Stimulated activated CD4-positive, alpha-beta T cell treated with anti-CD3 and anti-CD28 coated beads, Interleukin-1b, Interleukin-23, amount 100 ng/mL, for 24 hours (primary cell): ENCODE data around the gene MPZL3.

Experiments used
- DNase-seq, 4 experiments: peaks; one replicate each; pipeline ENCODE4 v3.0.0-alpha.2; 2020; ENCODE audit warnings: low read depth in 4 of 4, low spot score in 1 of 4

MPZL3 gene, protein sequence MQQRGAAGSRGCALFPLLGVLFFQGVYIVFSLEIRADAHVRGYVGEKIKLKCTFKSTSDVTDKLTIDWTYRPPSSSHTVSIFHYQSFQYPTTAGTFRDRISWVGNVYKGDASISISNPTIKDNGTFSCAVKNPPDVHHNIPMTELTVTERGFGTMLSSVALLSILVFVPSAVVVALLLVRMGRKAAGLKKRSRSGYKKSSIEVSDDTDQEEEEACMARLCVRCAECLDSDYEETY

DNA sequence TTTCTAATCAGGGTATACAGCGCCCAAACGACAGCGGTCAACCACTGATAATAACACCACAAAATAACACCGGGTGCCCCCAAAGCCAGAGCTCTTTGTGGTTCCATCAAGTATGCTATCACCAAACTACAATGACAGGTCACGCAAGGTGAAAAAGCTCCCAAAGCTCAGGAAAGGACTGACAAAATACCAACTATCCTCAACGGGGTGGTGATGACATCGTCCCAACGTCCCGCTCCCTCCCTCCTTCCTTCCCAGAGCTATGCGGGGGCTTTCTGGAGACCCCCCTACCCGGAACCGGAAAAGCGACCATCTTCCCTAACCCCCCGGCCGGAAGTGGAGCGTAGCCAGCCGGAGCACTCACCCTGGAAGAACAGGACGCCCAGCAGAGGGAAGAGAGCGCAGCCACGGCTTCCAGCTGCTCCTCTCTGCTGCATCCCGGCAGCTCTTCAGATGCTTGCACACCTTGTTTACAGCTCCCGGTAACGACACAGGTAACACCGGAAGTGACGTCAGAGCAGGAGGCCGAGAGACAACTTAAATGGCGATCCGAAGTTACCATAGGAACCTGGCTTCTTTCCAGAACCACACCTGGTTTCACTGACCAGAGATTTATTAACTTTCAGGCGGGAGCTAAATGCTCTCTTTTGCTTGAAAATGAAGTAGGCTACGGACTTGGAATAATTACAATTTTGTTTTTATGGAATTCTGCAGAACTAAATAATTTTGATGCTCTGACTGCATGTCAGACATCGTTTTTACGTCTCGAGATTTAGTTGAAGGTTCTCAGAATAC is at the start of gene MPZL3:
MPZL3 (minus strand) TSS at position 508 of the 795 bp plus-strand sequence; CDS start at position 437, 71 bp downstream.
- peak; percentile 66 to 82 (median 69) for DNase-seq

DNA sequence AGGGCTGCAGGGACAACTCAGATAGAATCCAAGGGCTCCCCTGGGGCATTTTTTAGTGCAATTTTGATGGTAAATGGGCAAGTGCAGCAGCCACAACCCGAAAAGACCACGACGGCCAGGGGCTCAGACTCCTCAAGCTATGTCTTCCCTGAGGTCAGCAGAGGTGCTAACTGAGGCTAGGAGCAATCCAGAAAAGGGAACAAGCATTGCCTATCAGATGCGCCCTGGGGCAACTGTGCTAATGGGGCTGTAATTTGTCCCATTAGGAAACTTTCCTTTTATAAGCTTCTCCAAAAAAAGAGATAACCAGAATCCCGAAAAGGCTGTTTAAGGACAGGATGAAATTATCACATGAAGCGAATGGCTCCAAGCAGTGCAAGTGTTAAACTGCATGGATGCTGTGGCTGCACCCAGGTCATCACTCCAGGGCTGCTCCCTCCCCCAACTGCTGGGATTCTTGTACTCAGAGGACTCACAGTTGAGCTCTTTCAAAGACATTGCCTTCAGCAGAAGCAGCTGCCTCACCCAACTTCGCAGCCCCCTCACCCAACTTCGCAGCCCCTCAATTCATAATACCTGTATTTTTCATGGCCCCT is 49.5 kb upstream of the MPZL3 start:
- DNase-seq = no peak

DNA sequence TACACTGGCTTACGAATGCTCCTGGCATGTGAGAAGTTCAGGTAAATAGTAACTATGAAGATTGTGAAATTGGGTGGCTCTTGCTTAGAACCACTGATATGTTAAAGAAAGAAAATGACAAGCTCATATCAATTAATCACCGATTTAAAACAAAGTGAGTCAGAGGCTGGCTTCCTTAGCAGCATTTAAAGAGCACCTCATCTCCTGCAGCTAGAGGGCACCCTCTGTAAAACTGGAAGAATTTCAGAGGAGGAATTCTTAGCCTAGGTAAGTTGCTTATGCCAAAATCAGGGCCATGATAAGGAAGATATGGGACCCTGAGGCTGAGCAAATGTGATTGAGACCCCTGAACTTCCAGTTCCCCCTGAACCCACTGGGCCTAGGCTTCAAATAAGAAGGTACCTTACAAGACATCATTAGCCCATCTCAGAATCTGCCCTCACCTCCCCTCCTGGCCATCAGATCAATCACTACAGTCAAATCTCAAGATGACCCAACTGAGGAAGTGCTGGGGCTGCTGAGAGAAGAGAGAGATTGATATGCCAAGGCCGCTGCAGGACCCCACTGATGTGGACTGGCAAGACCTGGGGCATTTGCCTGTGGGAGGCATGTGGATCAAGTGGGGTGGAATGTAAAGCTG is 43.8 kb upstream of the MPZL3 start:
- no peak for DNase-seq

DNA sequence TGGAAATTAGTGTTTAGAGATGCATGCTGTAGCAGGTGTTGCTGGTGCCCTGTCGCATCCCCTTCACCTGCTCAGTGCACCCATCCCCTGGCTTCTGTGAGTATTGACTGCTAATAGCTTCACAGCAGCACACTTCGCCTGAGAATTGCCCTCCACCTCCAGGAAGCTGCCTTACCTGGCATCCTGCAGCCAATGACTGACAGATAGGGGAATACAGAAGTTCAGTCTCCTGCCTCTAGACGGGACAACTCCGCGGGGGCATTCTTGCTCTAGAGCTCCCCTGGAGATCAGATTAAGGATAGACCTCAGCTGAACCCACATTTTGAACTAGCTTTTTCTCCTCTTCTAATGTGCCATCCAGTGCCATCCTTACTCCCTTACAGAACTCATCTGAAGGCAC is 43.0 kb upstream of the MPZL3 start:
- DNase-seq = no peak

DNA sequence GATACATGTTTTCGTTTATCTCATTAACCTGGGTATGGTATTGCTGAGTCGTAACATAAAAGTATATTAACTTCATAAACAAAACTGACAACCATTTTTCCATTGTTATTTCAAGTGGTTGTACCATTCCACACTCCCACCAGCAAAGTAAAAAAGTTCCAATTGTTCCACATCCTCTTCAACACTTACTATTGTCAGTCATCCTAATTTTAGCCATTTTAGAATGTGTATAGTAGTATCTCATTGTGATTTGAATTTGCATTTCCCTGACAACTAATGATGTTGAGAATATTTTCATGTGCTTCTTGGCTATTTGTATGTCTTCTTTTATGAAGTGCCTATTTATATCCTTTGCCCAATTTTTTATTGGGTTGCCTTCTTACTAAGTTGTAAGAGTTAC is 41.9 kb upstream of the MPZL3 start:
- no peak for DNase-seq

DNA sequence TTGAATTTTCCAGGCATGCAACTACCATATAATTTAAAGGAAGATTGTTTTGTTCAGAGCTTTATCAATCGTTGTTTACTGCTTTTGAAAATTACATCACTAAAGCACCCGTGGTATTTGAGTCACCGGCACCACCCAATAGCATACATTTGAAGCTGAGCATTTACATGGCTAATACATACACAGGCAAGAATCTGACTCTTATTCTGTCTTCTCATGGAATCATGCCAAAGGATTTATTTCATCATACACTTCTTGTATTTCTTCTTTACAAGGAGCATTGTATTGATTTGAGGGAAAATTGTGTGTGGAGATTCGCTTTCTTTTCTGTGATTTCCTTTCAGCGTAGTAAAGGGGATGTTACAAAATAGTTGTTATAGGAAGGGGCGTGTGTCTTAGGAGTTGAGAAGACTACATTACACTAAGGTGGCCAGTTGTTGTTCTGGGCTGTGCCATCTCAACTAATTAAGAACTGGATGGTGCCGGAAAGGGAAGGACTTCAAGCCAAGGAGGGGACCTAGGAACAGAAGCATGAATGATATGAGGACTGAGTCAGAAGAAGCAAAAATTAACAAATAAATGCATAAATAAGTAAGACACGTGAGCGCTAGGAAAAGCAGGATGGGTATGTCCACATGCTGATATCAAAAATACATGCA is 39.4 kb upstream of the MPZL3 start:
- DNase-seq = no peak

DNA sequence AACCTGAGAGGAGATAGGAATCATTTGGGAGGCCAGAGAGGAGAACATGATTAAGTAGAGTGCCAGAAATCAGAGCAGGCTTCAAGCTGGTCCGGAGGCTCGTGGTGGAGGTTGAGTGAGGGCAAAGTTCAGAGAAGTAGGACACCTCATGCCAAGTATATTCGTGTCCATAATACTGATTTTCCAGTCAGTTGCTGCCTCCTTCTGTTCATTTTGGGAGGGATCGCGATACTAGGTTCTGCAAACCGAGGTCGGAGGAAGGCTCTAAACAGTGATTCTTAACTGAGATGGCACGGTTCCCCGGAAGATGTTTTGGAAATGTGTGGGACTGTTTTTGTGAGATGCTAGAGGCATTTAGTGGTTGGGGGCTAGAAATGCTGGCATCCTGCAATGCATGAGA is 38.8 kb upstream of the MPZL3 start:
- DNase-seq = no peak

DNA sequence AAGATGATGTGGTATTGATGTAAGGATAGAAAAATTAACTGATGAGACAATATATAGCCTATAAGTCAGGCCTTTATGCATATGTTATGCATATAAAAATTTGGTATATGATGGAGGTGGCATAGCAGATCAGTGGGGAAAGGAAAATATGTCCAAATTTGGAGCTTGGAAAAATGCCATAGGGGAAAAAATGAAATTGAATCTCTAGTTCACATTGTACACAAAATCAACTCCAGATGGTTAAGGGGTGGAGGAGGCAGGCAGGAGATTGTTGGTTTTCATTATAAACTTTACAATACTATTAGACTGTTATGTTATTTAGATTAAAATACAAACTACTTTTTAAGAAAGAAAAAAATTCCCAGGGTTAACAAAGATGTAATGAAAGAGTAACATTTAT is 37.2 kb upstream of the MPZL3 start:
- no peak for DNase-seq

DNA sequence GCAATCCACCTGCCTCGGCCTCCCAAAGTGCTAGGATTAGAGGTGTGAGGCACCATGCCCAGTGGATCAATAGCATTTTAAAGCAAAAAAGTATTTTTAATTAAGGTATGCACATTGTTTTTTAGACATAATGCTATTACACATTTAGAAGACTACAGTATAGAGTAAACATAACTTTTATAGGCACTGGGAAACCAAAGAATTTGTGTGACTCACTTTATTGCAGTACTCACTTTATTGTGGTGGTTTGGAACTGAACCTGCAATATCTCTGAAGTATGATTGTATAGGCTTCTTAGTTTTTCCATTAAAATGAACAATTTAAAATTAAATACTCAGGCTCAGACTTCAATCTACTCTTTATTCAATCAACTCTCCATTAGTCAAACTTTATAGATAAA is 34.8 kb upstream of the MPZL3 start:
- DNase-seq = no peak

DNA sequence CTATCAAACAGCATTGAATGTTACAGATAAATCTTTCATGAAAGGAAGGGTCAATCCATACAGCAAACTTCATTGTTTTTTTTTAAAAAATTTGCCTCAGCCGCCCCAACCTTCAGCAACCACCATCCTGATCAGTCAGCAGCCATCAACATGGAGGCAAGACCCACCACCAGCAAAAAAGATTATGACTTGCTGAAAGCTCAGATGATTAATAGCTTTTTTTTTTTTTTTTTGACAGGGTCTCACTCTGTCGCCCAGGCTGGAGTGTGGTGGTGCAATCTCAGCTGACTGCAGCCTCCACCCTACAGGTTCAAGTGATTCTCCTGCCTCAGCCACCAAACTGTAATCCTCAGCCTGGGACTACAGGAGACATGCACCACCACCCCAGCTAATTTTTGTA is 34.4 kb upstream of the MPZL3 start:
- DNase-seq = no peak

DNA sequence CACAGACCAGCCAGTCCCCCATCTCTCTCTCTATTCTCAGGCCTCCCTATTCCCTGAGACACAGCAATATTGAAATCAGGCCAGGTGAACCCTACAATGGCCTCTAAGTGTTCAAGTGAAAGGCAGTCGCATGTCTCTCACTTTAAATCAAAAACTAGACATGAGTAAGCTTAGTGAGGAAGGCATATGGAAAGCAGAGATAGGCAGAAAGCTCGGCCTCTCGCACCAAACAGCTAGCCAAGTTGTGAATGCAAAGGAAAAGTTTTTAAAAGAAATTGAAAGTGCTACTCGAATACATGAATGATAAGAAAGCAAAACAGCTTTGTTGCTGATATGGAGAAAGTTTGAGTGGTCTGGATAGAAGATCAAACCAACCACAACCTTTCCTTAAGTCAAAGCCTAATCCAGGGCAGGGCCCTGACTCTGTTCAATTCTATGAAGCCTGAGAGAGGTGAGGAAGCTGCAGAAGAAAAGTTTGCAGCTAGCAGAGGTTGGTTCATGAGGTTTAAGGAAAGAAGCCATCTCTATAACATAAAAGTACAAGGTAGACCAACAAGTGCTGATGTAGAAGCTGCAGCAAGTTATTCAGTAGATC is 31.7 kb upstream of the MPZL3 start:
- no peak for DNase-seq

DNA sequence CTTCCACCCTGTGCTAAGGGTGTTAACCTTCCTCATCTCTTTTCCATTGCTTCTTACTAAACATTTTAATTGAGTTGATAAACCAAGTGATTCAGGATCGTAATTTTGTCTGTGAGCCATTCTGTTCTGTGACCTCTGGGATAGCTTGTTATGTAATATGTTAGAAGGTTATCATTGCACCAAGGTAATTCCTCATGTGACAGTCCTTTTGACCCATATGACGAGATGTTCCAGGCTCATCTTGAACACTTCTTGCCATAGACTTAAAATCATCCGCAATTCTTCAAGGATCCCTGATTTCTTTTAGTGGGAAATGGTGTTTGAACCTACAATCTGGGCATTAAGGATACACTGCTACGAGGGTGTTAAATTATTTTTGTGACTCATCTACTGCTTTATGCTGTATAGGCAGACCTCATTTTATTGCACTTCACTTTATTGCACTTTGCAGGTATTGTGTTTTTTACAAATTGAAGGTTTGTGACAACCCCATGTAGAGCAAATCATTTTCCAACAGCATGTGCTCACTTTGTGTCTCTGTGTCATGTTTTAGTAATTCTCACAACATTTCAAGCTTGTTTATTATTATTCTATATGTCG is 31.0 kb upstream of the MPZL3 start:
- no peak for DNase-seq

DNA sequence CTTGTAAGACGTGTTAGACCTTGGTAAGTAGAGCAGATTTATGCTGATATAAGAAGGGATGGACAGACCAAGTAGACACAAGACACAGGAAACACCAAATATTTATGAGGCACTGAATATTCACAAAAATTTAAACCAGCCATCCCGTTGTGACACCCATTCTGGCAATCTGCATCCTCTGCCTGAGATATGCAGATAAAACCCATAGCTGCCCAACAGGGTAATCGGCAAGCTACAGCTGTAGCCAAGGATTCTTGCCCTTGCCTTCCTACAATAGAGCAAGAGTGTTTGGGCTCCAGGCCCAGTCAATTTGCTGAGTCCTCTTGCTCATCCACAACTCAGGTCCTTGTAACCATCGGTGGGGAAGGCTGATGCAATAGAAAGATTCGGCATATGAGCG is 30.4 kb upstream of the MPZL3 start:
- no peak for DNase-seq

DNA sequence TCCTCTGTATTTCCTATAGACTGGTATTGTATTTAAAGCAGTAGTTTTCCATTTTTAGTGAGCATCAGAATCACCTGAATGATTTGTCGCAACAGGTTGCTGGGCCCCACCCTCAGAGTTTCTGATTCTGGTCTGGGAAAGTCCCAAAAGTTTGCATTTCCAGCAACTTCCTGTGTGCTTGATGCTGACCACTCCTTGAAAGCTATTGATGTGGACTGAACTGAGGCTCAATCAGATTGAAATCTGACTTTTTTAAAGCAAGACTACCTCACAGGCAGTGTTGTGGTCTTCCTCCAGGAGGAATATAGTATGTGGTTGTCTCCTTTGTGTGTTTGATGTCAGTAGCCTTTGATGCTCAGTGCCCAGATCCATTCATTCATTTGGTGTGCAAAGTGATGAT is 29.1 kb upstream of the MPZL3 start:
- DNase-seq = no peak

DNA sequence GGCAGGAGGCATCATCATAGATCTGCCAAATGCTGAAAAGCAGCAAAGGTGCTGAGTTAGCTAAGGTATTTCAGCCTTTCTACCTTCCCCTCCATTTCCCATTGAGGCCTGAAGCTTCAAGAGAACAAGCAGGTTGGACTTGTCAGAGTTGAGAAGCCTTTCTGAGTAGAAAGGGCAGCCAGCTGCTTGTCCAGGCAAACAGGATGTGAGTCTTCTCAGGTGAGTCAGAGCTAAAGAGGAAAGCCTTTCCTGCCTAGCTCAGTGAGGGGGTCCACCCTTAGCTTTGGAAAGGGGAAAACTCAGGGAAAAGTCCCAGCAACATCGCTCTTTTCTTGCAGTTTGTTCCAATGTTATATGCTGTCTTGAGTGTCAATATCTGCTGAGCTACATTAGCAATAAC is 25.1 kb upstream of the MPZL3 start:
- no peak for DNase-seq

DNA sequence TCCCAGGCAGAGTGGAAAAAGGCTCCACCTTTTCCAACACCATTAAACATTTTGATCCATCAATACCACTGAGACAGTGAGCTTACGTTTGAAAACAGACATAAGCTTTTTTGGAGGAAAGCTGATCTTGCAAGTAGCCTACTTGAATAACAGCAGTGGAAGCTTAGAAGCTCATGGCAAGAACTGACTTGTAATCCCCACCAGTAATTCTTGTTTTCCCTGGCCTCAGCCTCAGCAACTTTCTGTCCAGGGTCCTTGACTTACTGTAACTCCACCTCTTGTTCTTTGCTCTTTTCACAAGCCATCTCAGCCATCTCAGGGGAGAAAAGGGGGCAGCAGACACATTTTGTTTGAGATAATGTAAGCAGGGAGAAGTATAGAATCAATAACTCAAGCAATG is 24.3 kb upstream of the MPZL3 start:
- no peak for DNase-seq

DNA sequence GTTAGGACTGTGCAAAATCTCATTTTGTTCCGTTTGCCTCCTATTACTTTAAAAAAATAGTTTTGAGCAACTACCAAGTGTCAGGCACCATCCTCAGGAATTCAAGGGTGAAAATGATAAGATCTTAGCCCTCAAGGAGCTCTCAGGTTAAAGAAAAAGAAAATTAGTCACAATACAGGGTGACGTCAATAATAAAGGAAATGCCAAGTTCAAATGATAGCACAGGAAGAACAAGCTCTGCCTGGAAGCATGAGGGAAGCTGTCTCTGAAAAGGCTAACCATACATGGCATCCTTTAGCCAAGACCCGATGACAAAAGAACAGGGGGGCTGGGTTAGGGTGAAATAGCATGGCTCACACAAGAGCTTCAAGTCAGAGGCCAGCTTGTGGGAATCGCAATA is 23.0 kb upstream of the MPZL3 start:
- no peak for DNase-seq

DNA sequence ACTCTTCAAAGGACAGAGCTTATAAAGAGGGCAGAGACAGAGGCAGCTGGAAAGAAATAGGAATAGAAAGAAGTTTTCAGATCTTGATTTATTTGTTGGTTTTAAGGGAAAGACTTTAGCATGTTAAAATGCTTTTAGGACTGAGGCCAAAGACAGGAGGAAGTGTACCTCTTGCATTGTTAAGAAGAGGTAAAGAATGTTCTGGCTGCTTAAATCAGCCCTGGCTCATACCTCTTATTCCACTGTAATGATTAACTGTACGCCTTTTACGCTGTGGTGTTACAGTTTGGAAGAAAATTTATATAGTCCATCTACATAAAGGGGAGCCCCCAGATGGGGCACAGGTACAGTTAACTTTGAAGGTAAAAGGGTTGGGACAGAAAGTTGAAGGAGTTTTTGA is 22.0 kb upstream of the MPZL3 start:
- no peak for DNase-seq

DNA sequence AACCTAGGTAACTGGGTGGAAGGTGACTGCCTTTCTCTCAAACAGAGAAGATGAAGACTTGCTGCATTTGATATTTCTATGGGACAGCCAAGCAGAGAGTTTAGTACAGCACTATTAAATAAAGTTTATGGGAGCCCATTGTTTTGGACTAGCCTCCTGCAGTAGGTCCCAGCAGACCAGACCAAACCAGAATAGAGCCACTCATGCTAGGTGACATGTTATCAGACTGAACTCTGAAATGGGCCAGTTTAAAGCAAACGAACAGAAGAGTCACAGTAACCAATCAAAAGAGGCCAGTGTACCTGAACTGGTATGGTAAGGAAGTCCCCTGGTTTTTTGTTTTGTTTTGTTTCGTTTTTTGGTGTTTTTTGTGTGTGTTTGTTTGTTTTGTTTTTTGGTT is 19.8 kb upstream of the MPZL3 start:
- DNase-seq = no peak

DNA sequence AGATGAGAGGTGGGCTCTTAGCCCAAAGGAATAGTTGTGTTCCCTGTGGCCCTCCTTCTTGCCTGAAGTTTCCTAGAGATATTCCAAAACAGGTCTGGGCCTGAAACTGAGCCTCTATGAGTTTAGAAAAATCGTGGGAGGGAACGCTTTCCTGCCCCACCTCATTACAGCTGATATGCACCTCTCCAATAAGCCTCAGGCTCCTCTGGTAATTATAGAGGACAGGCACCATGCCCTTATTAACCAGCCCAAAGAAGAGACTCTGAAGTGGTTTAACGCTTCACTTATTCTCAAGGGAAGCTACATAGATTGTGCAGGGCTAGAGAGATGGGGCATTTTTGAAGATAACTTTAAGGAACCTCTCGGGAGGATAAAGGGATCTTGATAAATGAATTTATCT is 15.3 kb upstream of the MPZL3 start:
- DNase-seq = no peak

DNA sequence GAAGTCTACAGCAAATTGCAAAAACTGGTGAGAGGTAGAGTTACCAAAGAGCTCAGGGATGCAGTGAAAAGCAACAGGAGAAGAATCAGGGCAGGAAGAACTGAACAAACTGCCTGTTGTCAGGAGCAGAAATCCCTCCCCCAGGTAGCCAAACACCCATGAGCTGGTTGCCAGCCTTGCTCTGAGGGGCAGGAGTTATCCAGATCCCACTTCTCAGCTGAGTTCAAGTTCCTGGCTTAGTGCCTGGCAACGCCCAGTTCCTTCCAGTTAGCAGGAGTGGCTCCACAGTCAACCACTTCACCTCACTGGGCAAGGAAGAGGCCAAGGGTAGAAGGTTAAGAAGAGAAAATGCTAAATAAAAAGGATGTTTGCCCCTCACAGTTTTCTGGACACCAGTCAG is 13.8 kb upstream of the MPZL3 start:
- no peak for DNase-seq
